K562 (cell line): ENCODE measurements around the gene PDGFA.

Source experiments
- POLR3G ChIP-seq: IDR thresholded peaks from 2 replicates; pipeline ENCODE4 v1.6.1; 2011; ENCODE audit not compliant: insufficient read length, insufficient replicate concordance; ENCODE audit errors: extremely low read depth
- USF2 ChIP-seq: sonication (generic); formaldehyde crosslinking; IDR thresholded peaks from 2 replicates; pipeline ENCODE4 v1.5.0; 2020; ENCODE audit warnings: missing genetic modification reagents

GRCh38 chr7:463362-463781 lies 56.3 kb downstream of the PDGFA start:
- no peak for TF ChIP-seq POLR3G
- no peak for TF ChIP-seq USF2 (CRISPR knock-in tag)
